Memory B cell (primary cell): ENCODE results near the gene RNF208.
A peak's percentile ranks its signal among the peaks of the same experiment; 100 is the strongest.

Experiments used
- ATAC-seq: fragments of 150-1000 bp; cut with Tn5 transposase; 2 replicates; pipeline ENCODE4 v1.10.0; 2021; ENCODE audit warnings: low read depth, mild to moderate bottlenecking, moderate library complexity
- DNase-seq, 2 donors: peaks; one replicate each; pipeline ENCODE4 v3.0.0; 2022; ENCODE audit warnings: low spot score in 2 of 2
- H3K27ac Mint-ChIP-seq: one replicate; pipeline ENCODE4 v1.8.0; 2022; ENCODE audit warnings: mild to moderate bottlenecking, moderate library complexity, mixed read lengths
- H3K27me3 Mint-ChIP-seq: one replicate; pipeline ENCODE4 v1.8.0; 2022; ENCODE audit warnings: mixed read lengths
- H3K36me3 Mint-ChIP-seq: one replicate; pipeline ENCODE4 v1.8.0; 2022; ENCODE audit warnings: mild to moderate bottlenecking, mixed read lengths
- H3K4me1 Mint-ChIP-seq: one replicate; pipeline ENCODE4 v1.8.0; 2022; ENCODE audit warnings: mixed read lengths
- H3K4me3 Mint-ChIP-seq: one replicate; pipeline ENCODE4 v1.8.0; 2022; ENCODE audit warnings: mild to moderate bottlenecking, moderate library complexity, mixed read lengths
- H3K9me3 Mint-ChIP-seq: one replicate; pipeline ENCODE4 v1.8.0; 2022; ENCODE audit warnings: mixed read lengths

Gene RNF208

GRCh38 chr9:137171149-137171900 is 50.7 kb downstream of the RNF208 start:
- Mint-ChIP-seq H3K9me3 (no peaks in the 10 kb centered on the region), H3K4me1 (peaks cover 6% of the 10 kb centered on the region), H3K27ac (no peak overlapping the region), H3K27me3 (peaks cover 12% of the 10 kb centered on the region), H3K36me3 (no peaks in the 10 kb centered on the region), H3K4me3 (no peak overlapping the region)
- ATAC-seq (no peak), DNase-seq (no peak)

DNA sequence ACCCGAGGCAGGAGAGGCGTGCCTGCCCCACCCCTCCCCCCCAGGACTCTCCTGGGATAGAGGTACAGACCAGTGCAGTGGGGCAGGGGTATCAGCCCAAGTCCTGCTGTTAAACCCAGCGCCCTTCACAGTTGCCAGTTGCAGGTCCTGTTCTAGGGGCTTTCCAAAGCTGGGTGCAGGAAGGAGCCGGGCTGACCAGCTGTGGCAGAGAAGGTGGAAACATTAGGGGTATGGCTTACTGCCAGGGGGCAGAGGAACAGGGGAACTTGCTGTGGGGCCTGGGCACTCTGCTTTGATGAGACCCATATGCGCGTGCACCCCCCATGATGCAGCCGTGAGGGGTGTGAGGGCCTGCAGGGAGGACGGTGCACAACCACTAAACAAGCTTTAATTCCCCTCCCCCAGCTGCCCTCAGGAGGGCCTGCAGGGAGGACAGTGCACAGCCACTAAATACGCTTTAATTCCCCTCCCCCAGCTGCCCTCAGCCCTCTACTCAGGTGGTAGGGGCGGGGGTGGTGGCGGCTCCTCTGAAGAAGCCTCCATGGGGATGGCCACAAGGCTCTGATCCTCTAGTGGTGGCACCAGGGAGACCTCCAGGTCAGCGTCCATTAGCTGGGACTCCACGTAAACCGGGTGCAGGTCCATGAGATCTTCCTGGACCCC is 51.4 kb downstream of the RNF208 start:
- DNase-seq (no peak), ATAC-seq (no peak)
- H3K4me1 Mint-ChIP-seq = peaks cover 4% of the 10 kb centered on the region
- no peak overlapping the region for H3K4me3 Mint-ChIP-seq
- H3K27me3 Mint-ChIP-seq = peaks cover 13% of the 10 kb centered on the region
- no peaks in the 10 kb centered on the region for H3K9me3 Mint-ChIP-seq
- peak overlapping the region; percentile 40 for H3K27ac Mint-ChIP-seq
- H3K36me3 Mint-ChIP-seq = no peaks in the 10 kb centered on the region
